Renal cortical epithelial cell (primary cell): Measurements from ENCODE around the gene CEACAM7. TPM values are rescaled to one million over a fixed set of nuclear protein-coding genes. Genes with fewer than 3 reads are reported as not detected.

Experiments
- DNase-seq: peaks from one replicate; pipeline ENCODE4 v3.0.0-alpha.2; 2011; ENCODE audit warnings: low read depth
- total RNA-seq: library from RNA; depleted of rRNA; stranded (reverse); fragments of >200 nt; gene quantifications from 2 replicates; pipeline ENCODE4 v1.2.3, GENCODE V29; 2014

Gene CEACAM7
- total RNA-seq, 1 donor from 2014 or later: not detected

DNA sequence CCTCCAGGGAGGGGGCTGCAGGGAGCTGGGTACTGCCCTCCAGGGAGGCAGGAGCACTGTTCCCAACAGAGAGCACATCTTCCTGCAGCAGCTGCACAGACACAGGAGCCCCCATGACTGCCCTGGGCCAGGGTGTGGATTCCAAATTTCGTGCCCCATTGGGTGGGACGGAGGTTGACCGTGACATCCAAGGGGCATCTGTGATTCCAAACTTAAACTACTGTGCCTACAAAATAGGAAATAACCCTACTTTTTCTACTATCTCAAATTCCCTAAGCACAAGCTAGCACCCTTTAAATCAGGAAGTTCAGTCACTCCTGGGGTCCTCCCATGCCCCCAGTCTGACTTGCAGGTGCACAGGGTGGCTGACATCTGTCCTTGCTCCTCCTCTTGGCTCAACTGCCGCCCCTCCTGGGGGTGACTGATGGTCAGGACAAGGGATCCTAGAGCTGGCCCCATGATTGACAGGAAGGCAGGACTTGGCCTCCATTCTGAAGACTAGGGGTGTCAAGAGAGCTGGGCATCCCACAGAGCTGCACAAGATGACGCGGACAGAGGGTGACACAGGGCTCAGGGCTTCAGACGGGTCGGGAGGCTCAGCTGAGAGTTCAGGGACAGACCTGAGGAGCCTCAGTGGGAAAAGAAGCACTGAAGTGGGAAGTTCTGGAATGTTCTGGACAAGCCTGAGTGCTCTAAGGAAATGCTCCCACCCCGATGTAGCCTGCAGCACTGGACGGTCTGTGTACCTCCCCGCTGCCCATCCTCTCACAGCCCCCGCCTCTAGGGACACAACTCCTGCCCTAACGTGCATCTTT is 12.5 kb upstream of the CEACAM7 start:
- no peak for DNase-seq

- no peak for DNase-seq
Observed at GRCh38 chr19:41699968-41700323, 11.9 kb upstream of the CEACAM7 start.

GRCh38 chr19:41699231-41699967 is 11.3 kb upstream of the CEACAM7 start:
- no peak for DNase-seq

DNA sequence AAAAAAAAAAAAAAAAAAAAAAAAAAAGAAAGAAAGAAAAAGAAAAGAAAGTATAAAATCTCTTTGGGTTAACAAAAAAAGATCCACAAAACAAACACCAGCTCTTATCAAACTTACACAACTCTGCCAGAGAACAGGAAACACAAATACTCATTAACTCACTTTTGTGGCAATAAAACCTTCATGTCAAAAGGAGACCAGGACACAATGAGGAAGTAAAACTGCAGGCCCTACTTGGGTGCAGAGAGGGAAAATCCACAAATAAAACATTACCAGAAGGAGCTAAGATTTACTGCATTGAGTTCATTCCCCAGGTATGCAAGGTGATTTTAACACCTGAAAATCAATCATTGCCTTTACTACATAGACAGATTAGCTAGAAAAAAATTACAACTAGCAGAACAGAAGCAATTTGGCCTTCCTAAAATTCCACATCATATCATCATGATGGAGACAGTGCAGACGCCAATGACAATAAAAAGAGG is 10.7 kb upstream of the CEACAM7 start:
- DNase-seq: peak; percentile 35

DNA sequence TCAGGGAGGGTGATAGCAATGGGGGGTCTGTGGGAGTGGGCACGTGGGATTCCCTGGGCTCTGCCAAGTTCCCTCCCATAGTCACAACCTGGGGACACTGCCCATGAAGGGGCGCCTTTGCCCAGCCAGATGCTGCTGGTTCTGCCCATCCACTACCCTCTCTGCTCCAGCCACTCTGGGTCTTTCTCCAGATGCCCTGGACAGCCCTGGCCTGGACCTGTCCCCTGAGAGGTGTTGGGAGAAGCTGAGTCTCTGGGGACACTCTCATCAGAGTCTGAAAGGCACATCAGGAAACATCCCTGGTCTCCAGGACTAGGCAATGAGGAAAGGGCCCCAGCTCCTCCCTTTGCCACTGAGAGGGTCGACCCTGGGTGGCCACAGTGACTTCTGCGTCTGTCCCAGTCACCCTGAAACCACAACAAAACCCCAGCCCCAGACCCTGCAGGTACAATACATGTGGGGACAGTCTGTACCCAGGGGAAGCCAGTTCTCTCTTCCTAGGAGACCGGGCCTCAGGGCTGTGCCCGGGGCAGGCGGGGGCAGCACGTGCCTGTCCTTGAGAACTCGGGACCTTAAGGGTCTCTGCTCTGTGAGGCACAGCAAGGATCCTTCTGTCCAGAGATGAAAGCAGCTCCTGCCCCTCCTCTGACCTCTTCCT is 9.3 kb upstream of the CEACAM7 start:
- DNase-seq: no peak

DNA sequence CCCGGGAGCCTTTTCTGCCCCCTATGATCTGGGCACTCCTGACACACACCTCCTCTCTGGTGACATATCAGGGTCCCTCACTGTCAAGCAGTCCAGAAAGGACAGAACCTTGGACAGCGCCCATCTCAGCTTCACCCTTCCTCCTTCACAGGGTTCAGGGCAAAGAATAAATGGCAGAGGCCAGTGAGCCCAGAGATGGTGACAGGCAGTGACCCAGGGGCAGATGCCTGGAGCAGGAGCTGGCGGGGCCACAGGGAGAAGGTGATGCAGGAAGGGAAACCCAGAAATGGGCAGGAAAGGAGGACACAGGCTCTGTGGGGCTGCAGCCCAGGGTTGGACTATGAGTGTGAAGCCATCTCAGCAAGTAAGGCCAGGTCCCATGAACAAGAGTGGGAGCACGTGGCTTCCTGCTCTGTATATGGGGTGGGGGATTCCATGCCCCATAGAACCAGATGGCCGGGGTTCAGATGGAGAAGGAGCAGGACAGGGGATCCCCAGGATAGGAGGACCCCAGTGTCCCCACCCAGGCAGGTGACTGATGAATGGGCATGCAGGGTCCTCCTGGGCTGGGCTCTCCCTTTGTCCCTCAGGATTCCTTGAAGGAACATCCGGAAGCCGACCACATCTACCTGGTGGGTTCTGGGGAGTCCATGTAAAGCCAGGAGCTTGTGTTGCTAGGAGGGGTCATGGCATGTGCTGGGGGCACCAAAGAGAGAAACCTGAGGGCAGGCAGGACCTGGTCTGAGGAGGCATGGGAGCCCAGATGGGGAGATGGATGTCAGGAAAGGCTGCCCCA is 8.5 kb upstream of the CEACAM7 start:
- no peak for DNase-seq

GRCh38 chr19:41695745-41696144 is 7.7 kb upstream of the CEACAM7 start:
- DNase-seq: no peak

GRCh38 chr19:41694831-41695635 is 7.0 kb upstream of the CEACAM7 start:
- DNase-seq: no peak

DNA sequence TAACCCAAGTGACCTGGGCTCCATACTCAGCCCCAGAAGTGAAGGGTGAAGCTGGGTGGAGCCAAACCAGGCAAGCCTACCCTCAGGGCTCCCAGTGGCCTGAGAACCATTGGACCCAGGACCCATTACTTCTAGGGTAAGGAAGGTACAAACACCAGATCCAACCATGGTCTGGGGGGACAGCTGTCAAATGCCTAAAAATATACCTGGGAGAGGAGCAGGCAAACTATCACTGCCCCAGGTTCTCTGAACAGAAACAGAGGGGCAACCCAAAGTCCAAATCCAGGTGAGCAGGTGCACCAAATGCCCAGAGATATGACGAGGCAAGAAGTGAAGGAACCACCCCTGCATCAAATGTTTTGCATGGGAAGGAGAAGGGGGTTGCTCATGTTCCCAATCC is 6.1 kb upstream of the CEACAM7 start:
- no peak for DNase-seq

- DNase-seq: no peak
Observed at GRCh38 chr19:41691268-41691970, 3.3 kb upstream of the CEACAM7 start.

- no peak for DNase-seq
Observed at GRCh38 chr19:41690801-41691065, 2.7 kb upstream of the CEACAM7 start.

GRCh38 chr19:41689993-41690800 is 2.1 kb upstream of the CEACAM7 start:
- DNase-seq: no peak

DNA sequence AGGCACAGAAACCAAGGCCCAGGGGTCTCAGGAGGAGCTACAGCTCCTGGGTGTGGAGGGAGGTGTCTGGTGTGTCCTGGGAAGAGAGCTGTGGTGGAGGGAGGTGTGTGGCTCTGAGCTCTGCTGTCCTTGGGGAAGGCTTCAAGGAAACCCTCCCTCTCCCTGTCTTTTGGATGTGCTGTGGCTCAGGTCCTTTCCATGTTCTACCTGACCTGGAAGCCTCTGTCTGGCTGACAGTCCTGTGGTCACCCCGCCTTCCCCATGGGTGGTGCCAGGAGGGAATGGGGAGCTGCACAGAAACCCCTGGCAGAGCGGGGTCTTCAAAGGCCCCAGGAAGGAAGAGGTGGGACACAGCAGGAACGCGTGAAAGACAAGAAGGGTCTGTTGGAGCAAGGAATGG is 617 bp upstream of the CEACAM7 start:
- DNase-seq: no peak

DNA sequence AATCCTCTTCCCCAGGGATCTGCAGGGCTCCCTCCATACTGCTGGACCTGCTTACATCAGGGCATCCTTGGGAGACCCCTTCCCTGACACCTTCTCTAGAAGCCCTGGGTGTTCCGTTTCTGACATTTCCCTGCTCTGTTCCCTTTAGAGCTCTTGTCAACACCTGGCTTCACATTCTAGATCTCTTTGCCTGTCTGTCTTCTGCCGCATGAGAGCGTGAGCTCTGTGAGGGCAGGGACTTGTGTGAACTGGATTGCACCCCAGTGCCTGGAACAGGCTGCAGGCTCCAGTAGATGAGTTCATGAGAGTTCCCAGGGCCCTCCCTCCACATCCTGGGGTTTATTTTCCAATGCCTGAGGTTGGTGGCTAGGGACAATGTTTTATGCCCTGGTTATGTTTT is 651 bp downstream of the CEACAM7 start:
- DNase-seq: no peak

- no peak for DNase-seq
Observed at GRCh38 chr19:41682437-41682836, 5.6 kb downstream of the CEACAM7 start.

- DNase-seq: no peak
Observed at GRCh38 chr19:41671486-41671885, 16.6 kb downstream of the CEACAM7 start.

GRCh38 chr19:41670755-41671154 is 17.3 kb downstream of the CEACAM7 start:
- DNase-seq: no peak

- DNase-seq: no peak
Observed at GRCh38 chr19:41668315-41668714, 19.8 kb downstream of the CEACAM7 start.

GRCh38 chr19:41666075-41666474 is 22.0 kb downstream of the CEACAM7 start:
- no peak for DNase-seq

GRCh38 chr19:41657157-41657556 is 30.9 kb downstream of the CEACAM7 start:
- DNase-seq: no peak
